BJ (cell line): ENCODE results near the gene ZNF740. TPM values are rescaled to one million over a fixed set of nuclear protein-coding genes. Genes with fewer than 3 reads are reported as not detected.

Experiments
- CTCF ChIA-PET: fragments of 350-600 bp; formaldehyde crosslinking; extraction: SDS; loops from one replicate; lab custom pipeline; 2021; ENCODE audit warnings: antibody characterized with exemption, inconsistent platforms; lab: Yijun Ruan, JAX
- POLR2A ChIA-PET: fragments of 300-600 bp; sonication (Branson Sonifier 250); formaldehyde crosslinking; extraction: SDS; loops from one replicate; lab custom pipeline; 2021; ENCODE audit warnings: antibody characterized with exemption; lab: Charles Lee
- DNase-seq: peaks from one replicate; pipeline ENCODE4 v3.0.0-alpha.2; 2011; ENCODE audit warnings: low read depth
- H3K27me3 ChIP-seq: 2 replicates; pipeline ENCODE4 v1.6.0; 2011; ENCODE audit warnings: low read length; ENCODE audit not compliant: control insufficient read depth, insufficient read depth
- H3K36me3 ChIP-seq: 2 replicates; pipeline ENCODE4 v1.5.1; 2011; ENCODE audit warnings: low read length; ENCODE audit not compliant: control insufficient read depth, insufficient read depth
- H3K4me3 ChIP-seq: 2 replicates; pipeline ENCODE4 v1.5.1; 2011; ENCODE audit warnings: low read depth, mild to moderate bottlenecking, control low read depth, low read length
- polyA plus RNA-seq: library from polyadenylated mRNA; depleted of rRNA; stranded (reverse); fragments of >200 nt; gene quantifications from 2 replicates; pipeline ENCODE4 v1.2.3, GENCODE V29; 2011
- TF ChIP-seq, protein P1 (sequence below): IDR thresholded peaks from 2 replicates; pipeline ENCODE4 v1.5.1; 2011; ENCODE audit warnings: low read depth, mild to moderate bottlenecking, control low read depth, inconsistent platforms, low read length, moderate library complexity; ENCODE audit not compliant: insufficient read depth

Gene ZNF740
- polyA plus RNA-seq, 1 experiment: 15.7 TPM

DNA sequence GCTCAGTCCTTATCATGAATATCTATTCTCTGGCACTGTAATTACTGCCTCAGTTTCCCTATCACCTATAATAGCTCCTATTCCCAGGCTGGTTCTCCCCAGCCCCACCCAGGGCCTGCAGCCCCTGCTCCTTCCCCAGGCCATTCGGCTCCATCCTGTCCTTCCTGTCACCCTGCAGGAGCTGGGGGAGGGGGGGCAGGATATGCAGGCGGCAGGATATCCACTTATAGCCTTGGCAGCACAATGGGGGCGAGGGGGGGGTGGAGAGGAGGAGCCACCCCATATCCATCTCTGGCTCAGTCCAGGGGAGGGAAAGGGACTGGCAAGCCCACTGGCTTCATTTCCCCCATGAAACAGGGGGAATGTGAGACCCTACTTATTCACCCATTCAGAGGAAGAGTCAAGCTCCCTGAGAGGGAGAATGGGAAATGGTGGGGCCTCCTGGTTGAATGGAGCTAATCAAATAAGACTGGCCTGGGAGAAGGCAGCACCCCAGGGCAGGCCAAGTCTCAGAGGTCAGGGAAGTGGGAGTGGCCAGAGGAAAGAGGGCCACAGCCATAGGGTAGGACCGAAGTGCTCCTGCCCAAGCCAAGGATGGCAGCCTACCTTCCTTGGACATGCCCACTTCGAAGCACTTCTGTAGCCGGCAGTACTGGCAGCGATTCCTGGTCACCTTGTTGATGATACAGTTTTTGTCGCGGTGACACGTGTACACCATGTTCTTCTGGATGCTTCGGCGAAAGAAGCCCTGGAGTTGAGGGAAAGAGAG, 34.3 kb downstream of the ZNF740 start:
- DNase-seq: no peak
- ChIA-PET POLR2A (interaction anchor here (0.7 kb wide), 1 partner anchor 165 kb away, joined by 8 read pairs; the partner anchor contains the start of gene SP1), CTCF (interaction anchor here (0.8 to 13.1 kb wide), 19 partner anchors 8 to 149 kb away, joined by 3 to 240 read pairs (median 14); partner anchors contain the start of genes AAAS, ESPL1, MYG1 and PFDN5)
- TF ChIP-seq, protein P1, sequence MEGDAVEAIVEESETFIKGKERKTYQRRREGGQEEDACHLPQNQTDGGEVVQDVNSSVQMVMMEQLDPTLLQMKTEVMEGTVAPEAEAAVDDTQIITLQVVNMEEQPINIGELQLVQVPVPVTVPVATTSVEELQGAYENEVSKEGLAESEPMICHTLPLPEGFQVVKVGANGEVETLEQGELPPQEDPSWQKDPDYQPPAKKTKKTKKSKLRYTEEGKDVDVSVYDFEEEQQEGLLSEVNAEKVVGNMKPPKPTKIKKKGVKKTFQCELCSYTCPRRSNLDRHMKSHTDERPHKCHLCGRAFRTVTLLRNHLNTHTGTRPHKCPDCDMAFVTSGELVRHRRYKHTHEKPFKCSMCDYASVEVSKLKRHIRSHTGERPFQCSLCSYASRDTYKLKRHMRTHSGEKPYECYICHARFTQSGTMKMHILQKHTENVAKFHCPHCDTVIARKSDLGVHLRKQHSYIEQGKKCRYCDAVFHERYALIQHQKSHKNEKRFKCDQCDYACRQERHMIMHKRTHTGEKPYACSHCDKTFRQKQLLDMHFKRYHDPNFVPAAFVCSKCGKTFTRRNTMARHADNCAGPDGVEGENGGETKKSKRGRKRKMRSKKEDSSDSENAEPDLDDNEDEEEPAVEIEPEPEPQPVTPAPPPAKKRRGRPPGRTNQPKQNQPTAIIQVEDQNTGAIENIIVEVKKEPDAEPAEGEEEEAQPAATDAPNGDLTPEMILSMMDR: no peak
- H3K36me3 ChIP-seq: peaks cover 46% of the 10 kb centered on the region
- no peak overlapping the region for H3K4me3 ChIP-seq
- no peaks in the 10 kb centered on the region for H3K27me3 ChIP-seq

DNA sequence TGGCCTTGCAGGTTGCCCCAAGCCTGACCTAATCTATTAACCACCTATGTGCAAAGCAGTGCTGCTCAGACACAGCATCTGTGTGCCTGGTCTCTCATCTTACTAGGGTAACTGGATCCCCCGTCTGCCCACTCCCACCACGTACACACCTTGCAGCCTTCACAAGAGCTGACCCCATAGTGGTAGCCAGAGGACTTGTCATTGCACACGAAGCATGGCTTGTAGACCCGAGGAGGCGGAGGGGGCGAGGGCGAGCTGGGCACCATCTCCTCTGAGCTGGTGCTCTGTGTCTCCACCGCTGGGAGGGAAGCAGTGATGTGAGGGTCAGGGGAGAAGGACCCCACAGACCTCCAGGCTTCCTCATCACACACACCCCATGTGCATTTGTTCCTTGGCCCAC, 35.0 kb downstream of the ZNF740 start:
- TF ChIP-seq, protein P1: no peak
- no peak for DNase-seq
- H3K27me3 ChIP-seq: no peaks in the 10 kb centered on the region
- no peak overlapping the region for H3K4me3 ChIP-seq
- peaks cover 45% of the 10 kb centered on the region for H3K36me3 ChIP-seq
- CTCF ChIA-PET: interaction anchor here (1.1 to 13.1 kb wide), 8 partner anchors 26 to 150 kb away, joined by 3 to 240 read pairs (median 10); partner anchors contain the start of genes ESPL1 and MYG1
- POLR2A ChIA-PET: no interaction called here

DNA sequence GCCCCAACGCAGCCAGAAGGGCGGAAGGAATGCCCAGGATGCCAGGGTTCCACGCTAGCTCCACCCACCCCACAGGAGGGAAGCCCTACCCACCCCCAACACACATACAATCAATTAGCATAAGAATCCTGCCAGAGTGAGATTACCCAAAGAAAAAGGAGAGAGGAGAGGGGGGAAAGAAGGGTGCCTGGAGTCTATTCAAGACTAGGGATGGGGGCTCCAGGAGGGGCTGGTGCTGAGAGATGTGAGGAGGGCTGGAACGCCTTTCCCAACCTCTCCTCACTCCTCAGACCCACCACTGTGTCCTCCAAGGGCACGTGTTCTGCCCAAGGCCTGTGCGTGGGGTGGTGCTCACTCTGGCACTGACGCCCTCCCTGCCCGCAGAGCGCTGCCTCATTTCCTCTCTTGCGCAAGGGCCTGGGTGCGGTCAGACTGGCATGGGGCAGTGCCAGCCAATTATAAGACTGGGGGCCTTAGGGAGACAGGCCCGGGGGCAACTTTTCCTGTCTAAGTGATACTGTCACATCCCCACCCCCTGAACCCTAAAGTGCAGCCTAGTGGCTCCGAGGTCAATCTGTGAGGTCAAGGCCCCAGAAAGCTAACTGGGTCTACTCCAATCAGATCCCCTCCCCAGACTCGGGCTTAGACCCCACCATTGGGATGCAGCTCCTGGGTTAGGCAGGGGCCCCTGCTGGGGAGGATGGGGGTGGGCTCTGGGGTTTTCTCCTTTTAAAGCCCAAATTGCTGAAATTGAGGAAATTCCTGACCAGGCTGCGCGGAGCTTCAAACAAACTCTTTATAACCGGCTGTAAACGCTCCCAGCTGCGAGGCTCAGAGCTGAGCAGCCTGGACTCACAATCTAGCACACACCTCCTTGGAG, 36.8 kb downstream of the ZNF740 start:
- CTCF ChIA-PET: interaction anchor here (0.8 to 13.1 kb wide), 11 partner anchors 10 to 151 kb away, joined by 3 to 240 read pairs (median 5); partner anchors contain the start of genes AAAS and ESPL1
- no peak for DNase-seq
- TF ChIP-seq, protein P1: no peak
- Histone ChIP-seq H3K36me3 (peaks cover 29% of the 10 kb centered on the region), H3K27me3 (no peaks in the 10 kb centered on the region), H3K4me3 (peak overlapping the region; percentile 51)
- POLR2A ChIA-PET: no interaction called here

DNA sequence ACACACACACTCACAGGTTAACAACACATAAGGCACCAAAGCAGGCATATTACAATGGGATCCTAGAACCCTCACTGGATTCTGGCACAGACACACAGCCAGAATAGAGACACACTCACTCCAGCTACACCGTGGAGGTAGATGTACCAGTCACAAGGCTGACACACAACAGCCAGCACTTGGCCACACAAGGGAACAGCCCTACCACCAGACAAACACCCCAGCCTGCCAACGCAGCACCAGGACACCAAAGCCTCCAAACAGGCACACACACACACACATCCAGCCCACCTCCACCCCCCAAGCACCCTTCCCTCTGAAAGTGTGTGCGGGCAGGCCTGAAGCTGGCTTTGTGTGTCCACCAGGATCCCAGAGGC, 37.4 kb downstream of the ZNF740 start:
- ChIA-PET CTCF (interaction anchor here (0.6 to 13.1 kb wide), 9 partner anchors 27 to 152 kb away, joined by 3 to 240 read pairs (median 5); partner anchors contain the start of genes AAAS and ESPL1), POLR2A (no interaction called here)
- DNase-seq: no peak
- TF ChIP-seq, protein P1: no peak
- peaks cover 25% of the 10 kb centered on the region for H3K36me3 ChIP-seq
- peak overlapping the region; percentile 51 for H3K4me3 ChIP-seq
- H3K27me3 ChIP-seq: no peaks in the 10 kb centered on the region
